Transverse colon (tissue), 4 donors: Measurements from ENCODE around the gene RAPGEF4. TPM values are rescaled to one million over a fixed set of nuclear protein-coding genes. Genes with fewer than 3 reads are reported as not detected.

Experiments
- DNase-seq: peaks from one replicate; pipeline ENCODE4 v3.0.0-alpha.2; 2019
- H3K27ac ChIP-seq, 4 donors: fragments of 200-600 bp; sonication (generic); 2 replicates each; pipeline ENCODE4 v1.5.1; 2016 to 2018; ENCODE audit warnings: inconsistent platforms in 4 of 4
- H3K27me3 ChIP-seq: fragments of 200-600 bp; sonication (generic); 2 replicates; pipeline ENCODE4 v1.5.1; 2017; ENCODE audit warnings: inconsistent platforms
- H3K36me3 ChIP-seq, 4 donors: fragments of 200-600 bp; sonication (generic); 2 replicates each; pipeline ENCODE4 v1.5.1; 2017 to 2019; ENCODE audit warnings: inconsistent platforms in 4 of 4
- H3K4me1 ChIP-seq, 4 donors: fragments of 200-600 bp; sonication (generic); 2 replicates each; pipeline ENCODE4 v1.5.1; 2017 to 2020; ENCODE audit warnings: inconsistent platforms in 4 of 4
- H3K4me3 ChIP-seq, 4 donors: fragments of 200-600 bp; sonication (generic); 1 replicate in 1 of 4; 2 replicates in 3 of 4; pipeline versions ENCODE4 v1.5.1 to v1.6.1; 2017 to 2019; ENCODE audit warnings: inconsistent platforms in 4 of 4
- H3K9me3 ChIP-seq, 2 donors: fragments of 200-600 bp; sonication (generic); 2 replicates each; pipeline ENCODE4 v1.5.1; 2017 to 2019; ENCODE audit warnings: inconsistent platforms in 2 of 2
- CTCF ChIP-seq, 5 experiments: fragments of 200-600 bp in 3 of 5; fragments of 450-650 bp in 2 of 5; sonication (generic) in 3 of 5; IDR thresholded peaks; 1 replicate in 2 of 5; 2 replicates in 3 of 5; pipeline ENCODE4 v1.5.1; 2016 to 2017; ENCODE audit warnings: antibody characterized with exemption in 5 of 5, inconsistent platforms in 3 of 5, mild to moderate bottlenecking in 2 of 5, moderate library complexity in 1 of 5
- EP300 ChIP-seq: sonication (generic); formaldehyde crosslinking; IDR thresholded peaks from one replicate; pipeline ENCODE4 v1.6.1; 2017; ENCODE audit warnings: antibody characterized with exemption, low read depth
- POLR2A ChIP-seq: fragments of 450-650 bp; IDR thresholded peaks from one replicate; pipeline ENCODE4 v1.6.1; 2016; ENCODE audit warnings: antibody characterized with exemption, mild to moderate bottlenecking, moderate library complexity
- POLR2AphosphoS5 ChIP-seq, 3 donors: sonication (generic); formaldehyde crosslinking; IDR thresholded peaks; one replicate each; pipeline ENCODE4 v1.6.1; 2016; ENCODE audit warnings: antibody characterized with exemption in 3 of 3
- whole genome bisulfite sequencing, 2 donors: methylation state at CpG; one replicate each; pipeline ENCODE4 v1.1.5; 2018; ENCODE audit warnings: low coverage in 1 of 2; 5-methylcytosine and 5-hydroxymethylcytosine counted together
- in situ Hi-C, 4 donors: fragments of 200-750 bp; cut with MboI; loops; one replicate each; pipeline versions ENCODE4 v1.15.0 to v1.15.1; 2017; ENCODE audit warnings: low sequenced_read_pairs in 3 of 4, low pct_ligation_motif_present in 1 of 4, low pct_unique_long_range_greater_than_20kb in 1 of 4
- intact Hi-C: fragments of 100-400 bp; cut with DNase I; formaldehyde crosslinking; loops from one replicate; pipeline ENCODE4 v1.15.1; 2023; ENCODE audit warnings: low total_unique reads
- total RNA-seq, 4 donors: library from RNA; depleted of rRNA; stranded (reverse); fragments of >200 nt; gene quantifications; one replicate each; pipeline ENCODE4 v1.1.0, GENCODE V29; 2016

The RAPGEF4 gene
- total RNA-seq, 4 donors from 2014 or later, result 1.4 to 12.3 (median 2.2) TPM; not detected in 1

DNA sequence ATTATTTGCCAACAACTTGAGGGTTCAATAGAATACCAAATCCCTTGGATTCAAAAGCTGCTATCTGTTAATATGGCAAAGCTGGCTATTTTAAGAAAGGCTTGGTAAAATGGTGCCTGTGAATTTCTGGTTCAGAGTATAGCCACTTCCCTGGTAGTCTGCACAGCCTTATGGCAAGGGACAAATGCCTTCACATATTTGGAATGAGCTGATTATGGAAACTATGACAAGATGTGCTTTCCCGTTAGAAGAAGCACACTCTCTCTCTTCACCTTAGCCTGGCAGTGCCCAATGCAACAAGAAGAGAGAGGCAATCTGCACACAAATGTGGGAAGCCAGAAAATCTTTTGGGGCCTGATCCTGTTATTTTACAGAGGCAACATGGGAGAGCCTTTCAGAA is 292.5 kb downstream of the RAPGEF4 start:
- no peak overlapping the region for H3K4me3 ChIP-seq
- intact Hi-C loops, result loop anchor here (5.0 kb wide), 1 partner anchor 189 kb away; no protein-coding TSS in a partner anchor
- no peak for DNase-seq

GRCh38 chr2:173028671-173029070 is 293.0 kb downstream of the RAPGEF4 start:
- H3K27ac ChIP-seq, result peak overlapping the region; percentile 60 to 68 (median 66)
- in situ Hi-C loops, result loop anchor here in 3 of 4 donors (5.0 to 25.0 kb wide), 5 partner anchors 184 to 1309 kb away; partner anchors contain the start of genes CDCA7 (in 1 of the 3) and SP9 (in 1 of the 3)
- no peaks in the 10 kb centered on the region for H3K9me3 ChIP-seq
- no peaks in the 10 kb centered on the region for H3K36me3 ChIP-seq
- WGBS, 2 donors, result 0 to 30% methylated on average over 1 to 5 of the region's 5 CpGs
- no peak overlapping the region for H3K4me3 ChIP-seq
- intact Hi-C loops, result loop anchor here (5.0 kb wide), 1 partner anchor 189 kb away; no protein-coding TSS in a partner anchor
- TF ChIP-seq POLR2AphosphoS5 (IDR thresholded peaks at IDR 0.05), result peak in 2 of 3 donors; percentile 13 to 23
- TF ChIP-seq CTCF (IDR thresholded peaks at IDR 0.05), result no peak
- no peaks in the 10 kb centered on the region for H3K27me3 ChIP-seq
- DNase-seq, result no peak
- peaks cover 12 to 28% (median 17%) of the 10 kb centered on the region in 4 donors for H3K4me1 ChIP-seq

More for the DNA sequence above, 292.5 kb downstream of the RAPGEF4 start:
- no peaks in the 10 kb centered on the region for H3K27me3 ChIP-seq
- no peaks in the 10 kb centered on the region for H3K36me3 ChIP-seq
- peak in 1 of 3 donors; percentile 26 for TF ChIP-seq POLR2AphosphoS5 (IDR thresholded peaks at IDR 0.05)
- no peak for TF ChIP-seq EP300
- WGBS, 2 donors, result 40 to 50% methylated on average over 1 of the region's 1 CpG
- no peaks in the 10 kb centered on the region for H3K9me3 ChIP-seq
- in situ Hi-C loops, result loop anchor here in 3 of 4 donors (5.0 to 25.0 kb wide), 5 partner anchors 184 to 1309 kb away; partner anchors contain the start of genes CDCA7 (in 1 of the 3) and SP9 (in 1 of the 3)
- H3K27ac ChIP-seq, result peak overlapping the region; percentile 60 to 68 (median 66)
- H3K4me1 ChIP-seq, result peaks cover 12 to 28% (median 17%) of the 10 kb centered on the region in 4 donors

GRCh38 chr2:173030561-173031490 is 295.2 kb downstream of the RAPGEF4 start:
- 78 to 80% methylated on average over 7 to 9 of the region's 9 CpGs for WGBS, 2 donors
- Histone ChIP-seq H3K27ac (no peak overlapping the region), H3K27me3 (no peaks in the 10 kb centered on the region), H3K4me3 (no peak overlapping the region), H3K9me3 (no peaks in the 10 kb centered on the region), H3K36me3 (no peaks in the 10 kb centered on the region), H3K4me1 (peaks cover 12 to 28% (median 17%) of the 10 kb centered on the region in 4 donors)
- DNase-seq, result no peak
- intact Hi-C loops (no loop called here), in situ Hi-C loops (loop anchor here in 3 of 4 donors (10.0 to 25.0 kb wide), 4 partner anchors 184 to 1306 kb away; partner anchors contain the start of genes CDCA7 (in 1 of the 3) and SP9 (in 1 of the 3))
- no peak for TF ChIP-seq POLR2A
- no peak for TF ChIP-seq EP300
- no peak for TF ChIP-seq CTCF (IDR thresholded peaks at IDR 0.05)

- Histone ChIP-seq H3K4me1 (peaks cover 12 to 26% (median 18%) of the 10 kb centered on the region in 4 donors), H3K36me3 (no peaks in the 10 kb centered on the region), H3K27me3 (no peaks in the 10 kb centered on the region), H3K27ac (no peak overlapping the region), H3K4me3 (no peak overlapping the region), H3K9me3 (no peaks in the 10 kb centered on the region)
- intact Hi-C loops (no loop called here), in situ Hi-C loops (loop anchor here in 3 of 4 donors (10.0 to 25.0 kb wide), 4 partner anchors 183 to 1305 kb away; partner anchors contain the start of genes CDCA7 (in 1 of the 3) and SP9 (in 1 of the 3))
- 84 to 88% methylated on average over 4 of the region's 4 CpGs for WGBS, 2 donors
- TF ChIP-seq CTCF (IDR thresholded peaks at IDR 0.05) (no peak), POLR2A (no peak), EP300 (no peak), POLR2AphosphoS5 (IDR thresholded peaks at IDR 0.05) (no peak)
- DNase-seq, result no peak
Observed at GRCh38 chr2:173032032-173032431, 296.4 kb downstream of the RAPGEF4 start.
